Neural progenitor cell (in vitro differentiated cells): Measurements from ENCODE around the gene CLN5.

Experiments
- CTCF ChIP-seq: fragments of 200-600 bp; sonication (generic); IDR thresholded peaks from 2 replicates; pipeline ENCODE4 v1.5.1; 2017; ENCODE audit warnings: antibody characterized with exemption, mild to moderate bottlenecking
- EZH2 ChIP-seq: fragments of 200-600 bp; sonication (generic); IDR thresholded peaks from 2 replicates; pipeline ENCODE4 v1.6.1; 2017; ENCODE audit warnings: antibody characterized with exemption, mild to moderate bottlenecking, moderate library complexity
- EZH2phosphoT487 ChIP-seq: fragments of 200-600 bp; sonication (generic); IDR thresholded peaks from 2 replicates; pipeline ENCODE4 v1.6.1; 2017; ENCODE audit warnings: antibody characterized with exemption

GRCh38 chr13:77002590-77003190, 10.8 kb downstream of the CLN5 start:
- TF ChIP-seq CTCF, result peak; percentile 69
- TF ChIP-seq EZH2, result no peak
- TF ChIP-seq EZH2phosphoT487, result no peak
